ENCODE data around the gene SOX18. TPM values are rescaled to one million over a fixed set of nuclear protein-coding genes. Genes with fewer than 3 reads are reported as not detected.

Gene SOX18
- total RNA-seq, 2 donors from 2014 or later = 2.3 to 2.8 TPM

DNA sequence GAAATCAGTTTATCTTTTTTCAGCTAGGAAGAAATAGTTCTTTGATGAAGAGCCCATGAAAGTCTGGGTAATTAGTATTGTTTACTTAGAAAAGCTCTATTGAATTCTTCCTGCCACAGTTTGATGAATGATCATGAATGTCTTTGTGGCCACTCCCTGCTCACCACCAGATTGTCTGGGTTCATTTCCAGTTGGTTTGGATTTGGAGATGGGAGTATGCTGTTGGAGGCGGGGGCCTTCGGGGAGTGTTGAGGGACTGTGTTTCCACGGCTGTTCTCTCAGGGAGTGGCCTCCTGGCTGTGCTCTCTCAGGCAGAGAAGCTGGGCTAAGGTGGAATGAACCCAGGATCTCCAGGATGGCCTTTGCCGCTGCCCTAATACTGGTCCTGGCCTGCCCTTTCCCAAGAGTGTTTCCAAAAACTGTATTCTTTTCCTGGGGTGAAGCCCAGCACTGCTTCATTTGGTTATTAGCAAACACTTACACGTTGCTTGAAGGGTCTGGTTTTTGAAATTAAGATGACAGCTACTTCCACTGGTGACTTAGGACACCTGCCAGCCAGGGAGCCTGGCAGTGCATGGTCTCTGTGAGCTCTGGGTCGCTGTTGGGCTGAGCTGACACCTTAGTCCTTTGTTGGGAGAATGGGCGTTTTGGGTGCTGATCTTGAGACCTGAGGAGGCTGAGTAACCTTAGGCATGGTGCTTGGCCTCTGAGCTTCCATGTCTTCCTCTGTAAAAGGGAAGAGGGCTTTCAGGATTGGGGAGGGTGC is 45.3 kb downstream of the SOX18 start:
- H3K27ac Mint-ChIP-seq = no peak overlapping the region

DNA sequence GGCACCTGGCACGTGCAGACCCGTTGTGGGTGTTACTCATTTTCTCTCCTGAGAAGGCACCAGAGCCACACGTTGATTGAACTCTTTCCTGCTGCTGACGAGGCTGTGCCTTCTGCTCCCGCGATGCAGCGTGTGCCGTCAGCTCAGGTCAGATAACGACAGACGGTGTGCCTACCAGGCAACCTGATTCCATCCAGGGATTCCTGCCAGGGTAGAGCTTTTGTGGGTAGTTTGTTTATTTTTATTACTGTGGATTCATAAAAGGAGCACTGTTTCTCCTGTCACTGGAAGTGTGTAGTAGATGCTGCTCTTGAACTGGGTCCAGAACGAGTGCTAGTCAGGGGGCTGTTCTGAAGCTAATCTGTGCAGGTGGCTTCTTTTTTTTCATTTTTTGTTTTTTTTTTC is 47.8 kb downstream of the SOX18 start:
- Histone ChIP-seq H3K4me1 (ENCODE audit: control insufficient read depth, insufficient read depth, low read length) (peaks cover 7% of the 10 kb centered on the region), H3K9ac (ENCODE audit: extremely low read depth, low read length, poor library complexity, severe bottlenecking) (no peak overlapping the region), H3K27me3 (ENCODE audit: control insufficient read depth, insufficient read depth, low read length, poor library complexity, severe bottlenecking) (no peaks in the 10 kb centered on the region), H3K4me3 (ENCODE audit: low read length) (no peak overlapping the region), H3K9me3 (ENCODE audit: control insufficient read depth, low read length) (no peaks in the 10 kb centered on the region), H3K27ac (ENCODE audit: low read depth, low read length) (no peak overlapping the region), H3K36me3 (ENCODE audit: control insufficient read depth, insufficient read depth, low read length) (peaks cover 73% of the 10 kb centered on the region)
- Mint-ChIP-seq H3K27ac (no peak overlapping the region), H3K36me3 (ENCODE audit: low read depth) (peaks cover 67% of the 10 kb centered on the region), H3K4me1 (peaks cover 9% of the 10 kb centered on the region), H3K27me3 (ENCODE audit: insufficient read depth) (no peaks in the 10 kb centered on the region), H3K9me3 (no peaks in the 10 kb centered on the region), H3K4me3 (no peak overlapping the region)
- 97% methylated on average over 10 to 11 of the region's 11 CpGs for WGBS, 2 experiments (ENCODE audit: insufficient coverage in 1 of 2, insufficient read length in 1 of 2)
- TF ChIP-seq, protein P1, sequence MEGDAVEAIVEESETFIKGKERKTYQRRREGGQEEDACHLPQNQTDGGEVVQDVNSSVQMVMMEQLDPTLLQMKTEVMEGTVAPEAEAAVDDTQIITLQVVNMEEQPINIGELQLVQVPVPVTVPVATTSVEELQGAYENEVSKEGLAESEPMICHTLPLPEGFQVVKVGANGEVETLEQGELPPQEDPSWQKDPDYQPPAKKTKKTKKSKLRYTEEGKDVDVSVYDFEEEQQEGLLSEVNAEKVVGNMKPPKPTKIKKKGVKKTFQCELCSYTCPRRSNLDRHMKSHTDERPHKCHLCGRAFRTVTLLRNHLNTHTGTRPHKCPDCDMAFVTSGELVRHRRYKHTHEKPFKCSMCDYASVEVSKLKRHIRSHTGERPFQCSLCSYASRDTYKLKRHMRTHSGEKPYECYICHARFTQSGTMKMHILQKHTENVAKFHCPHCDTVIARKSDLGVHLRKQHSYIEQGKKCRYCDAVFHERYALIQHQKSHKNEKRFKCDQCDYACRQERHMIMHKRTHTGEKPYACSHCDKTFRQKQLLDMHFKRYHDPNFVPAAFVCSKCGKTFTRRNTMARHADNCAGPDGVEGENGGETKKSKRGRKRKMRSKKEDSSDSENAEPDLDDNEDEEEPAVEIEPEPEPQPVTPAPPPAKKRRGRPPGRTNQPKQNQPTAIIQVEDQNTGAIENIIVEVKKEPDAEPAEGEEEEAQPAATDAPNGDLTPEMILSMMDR (conservative IDR thresholded peaks at IDR 0.05) = no peak
- no peak for DNase-seq

More for the DNA sequence above, 45.3 kb downstream of the SOX18 start:
- H3K4me1 ChIP-seq (ENCODE audit: control insufficient read depth, insufficient read depth, low read length) = peaks cover 6% of the 10 kb centered on the region
- Mint-ChIP-seq H3K9me3 (peaks cover 11% of the 10 kb centered on the region), H3K36me3 (ENCODE audit: low read depth) (peaks cover 74% of the 10 kb centered on the region), H3K4me3 (no peak overlapping the region), H3K27me3 (ENCODE audit: insufficient read depth) (no peaks in the 10 kb centered on the region), H3K4me1 (peaks cover 5% of the 10 kb centered on the region)
- TF ChIP-seq, protein P1 (conservative IDR thresholded peaks at IDR 0.05) = no peak
- H3K36me3 ChIP-seq (ENCODE audit: control insufficient read depth, insufficient read depth, low read length) = peaks cover 75% of the 10 kb centered on the region
- no peak overlapping the region for H3K27ac ChIP-seq (ENCODE audit: low read depth, low read length)
- H3K9me3 ChIP-seq (ENCODE audit: control insufficient read depth, low read length) = peaks cover 14% of the 10 kb centered on the region
- WGBS, 2 experiments (ENCODE audit: insufficient coverage in 1 of 2, insufficient read length in 1 of 2) = 86 to 93% methylated on average over 5 to 7 of the region's 7 CpGs
- no peaks in the 10 kb centered on the region for H3K27me3 ChIP-seq (ENCODE audit: control insufficient read depth, insufficient read depth, low read length, poor library complexity, severe bottlenecking)
- no peak overlapping the region for H3K4me3 ChIP-seq (ENCODE audit: low read length)
- H3K9ac ChIP-seq (ENCODE audit: extremely low read depth, low read length, poor library complexity, severe bottlenecking) = no peak overlapping the region
- DNase-seq = no peak

DNA sequence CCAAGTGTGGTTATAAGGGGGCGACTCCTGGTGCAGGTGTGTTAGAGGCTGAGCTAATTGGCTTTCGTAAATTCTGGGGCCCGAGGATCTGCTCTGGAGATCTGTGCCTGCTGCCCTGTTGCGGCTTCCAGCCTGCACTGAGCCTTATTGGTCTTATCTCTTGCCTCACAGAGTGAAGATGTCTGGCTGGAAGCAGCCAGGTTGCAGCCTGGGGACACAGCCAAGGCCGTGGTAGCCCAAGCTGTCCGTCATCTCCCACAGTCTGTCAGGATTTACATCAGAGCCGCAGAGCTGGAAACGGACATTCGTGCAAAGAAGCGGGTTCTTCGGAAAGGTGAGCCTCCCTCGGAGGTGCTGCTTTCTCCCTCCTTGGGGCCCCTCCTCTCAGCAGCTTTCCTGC is 48.5 kb downstream of the SOX18 start:
- Histone ChIP-seq H3K4me3 (ENCODE audit: low read length) (no peak overlapping the region), H3K9me3 (ENCODE audit: control insufficient read depth, low read length) (no peaks in the 10 kb centered on the region), H3K36me3 (ENCODE audit: control insufficient read depth, insufficient read depth, low read length) (peaks cover 75% of the 10 kb centered on the region), H3K27me3 (ENCODE audit: control insufficient read depth, insufficient read depth, low read length, poor library complexity, severe bottlenecking) (no peaks in the 10 kb centered on the region), H3K27ac (ENCODE audit: low read depth, low read length) (no peak overlapping the region), H3K9ac (ENCODE audit: extremely low read depth, low read length, poor library complexity, severe bottlenecking) (no peak overlapping the region), H3K4me1 (ENCODE audit: control insufficient read depth, insufficient read depth, low read length) (peaks cover 7% of the 10 kb centered on the region)
- TF ChIP-seq, protein P1 (conservative IDR thresholded peaks at IDR 0.05) = no peak
- Mint-ChIP-seq H3K9me3 (no peaks in the 10 kb centered on the region), H3K27ac (no peak overlapping the region), H3K27me3 (ENCODE audit: insufficient read depth) (no peaks in the 10 kb centered on the region), H3K36me3 (ENCODE audit: low read depth) (peaks cover 67% of the 10 kb centered on the region), H3K4me1 (peaks cover 9% of the 10 kb centered on the region), H3K4me3 (no peak overlapping the region)
- WGBS, 2 experiments (ENCODE audit: insufficient coverage in 1 of 2, insufficient read length in 1 of 2) = 96 to 98% methylated on average over 12 of the region's 12 CpGs
- no peak for DNase-seq

Small RNA genes within 50 kb of the gene (microRNA-seq; reads per million reads assigned to microRNA genes)
- not detected for gene MIR6813 (ENCODE audit: borderline microRNAs expressed)

Other genes starting within 250 kb of the SOX18 start
- gene ZBTB46, start 218.4 kb downstream of the SOX18 start, total RNA-seq = 10 to 100 TPM; 24.9 to 25.9 TPM
- not detected for gene ABHD16B, start 188.1 kb downstream of the SOX18 start, total RNA-seq
- 10 to 100 TPM; 68.3 to 85.2 TPM for gene TPD52L2, start 184.4 kb downstream of the SOX18 start, total RNA-seq
- gene DNAJC5, start 154.5 kb downstream of the SOX18 start, total RNA-seq = 10 to 100 TPM; 25.8 to 26.8 TPM
- gene UCKL1, start 93.2 kb downstream of the SOX18 start, total RNA-seq = 10 to 100 TPM; 36.5 to 47.8 TPM
- gene ZNF512B, start 79.7 kb downstream of the SOX18 start, total RNA-seq = 10 to 100 TPM; 23.7 to 26.8 TPM
- 1 to 10 TPM; 5.6 to 6.0 TPM for gene SAMD10, start 70.0 kb downstream of the SOX18 start, total RNA-seq
- 10 to 100 TPM; 73.3 to 73.9 TPM for gene PRPF6, start 68.5 kb downstream of the SOX18 start, total RNA-seq
- 1 to 10 TPM; 4.0 to 4.1 TPM for gene C20orf204, start 13.5 kb downstream of the SOX18 start, total RNA-seq
- 100 to 1,000 TPM in 1 of 2 donors, 10 to 100 TPM in 1; 64.3 to 110 TPM for gene TCEA2, start 13.6 kb upstream of the SOX18 start, total RNA-seq
- gene RGS19, start 29.9 kb upstream of the SOX18 start, total RNA-seq = 10 to 100 TPM; 14.6 to 15.8 TPM
- 1 to 10 TPM; 4.1 to 5.5 TPM for gene OPRL1, start 30.4 kb upstream of the SOX18 start, total RNA-seq
- not detected for gene LKAAEAR1, start 34.8 kb upstream of the SOX18 start, total RNA-seq
- gene NPBWR2, start 57.9 kb upstream of the SOX18 start, total RNA-seq = not detected
- 1 to 10 TPM; 2.4 to 4.5 TPM for gene MYT1, start 114.8 kb upstream of the SOX18 start, total RNA-seq
- 100 to 1,000 TPM; 145 to 158 TPM for gene PCMTD2, start 206.1 kb upstream of the SOX18 start, total RNA-seq